Pancreas (tissue), 10 donors: ENCODE results near the gene PLA2G4D. TPM values are rescaled to one million over a fixed set of nuclear protein-coding genes. Genes with fewer than 3 reads are reported as not detected.
"Not testable (repeated sequence)": the region's sequence is repeated elsewhere in the genome, so short reads cannot be mapped to it uniquely, and the experiment has no call there.

Experiments used
- ATAC-seq, 4 donors: fragments of 200-7000 bp; cut with Tn5 transposase; one replicate each; pipeline versions ENCODE4 v1.8.0 to v1.9.1; 2020; ENCODE audit warnings: mild to moderate bottlenecking in 4 of 4, moderate library complexity in 4 of 4
- DNase-seq, 6 donors: peaks; one replicate each; pipeline ENCODE4 v3.0.0-alpha.2; 2020
- FAIRE-seq: peaks from 2 replicates; lab custom pipeline; 2012; peaks lifted over from hg19 to GRCh38; lab: Jason Lieb, UNC
- H3K27ac ChIP-seq, 4 donors: fragments of 200-600 bp; sonication (generic); 1 replicate in 3 of 4; 2 replicates in 1 of 4; pipeline versions ENCODE4 v1.5.0 to v1.8.0; 2020
- H3K27me3 ChIP-seq, 4 donors: fragments of 200-600 bp; one replicate each; pipeline ENCODE4 v1.8.0; 2021
- H3K36me3 ChIP-seq, 3 donors: fragments of 200-600 bp; sonication (generic) in 1 of 3; one replicate each; pipeline versions ENCODE4 v1.5.0 to v1.8.0; 2020 to 2021
- H3K4me1 ChIP-seq, 3 donors: fragments of 200-600 bp; one replicate each; pipeline ENCODE4 v1.8.0; 2021
- H3K4me3 ChIP-seq, 4 donors: fragments of 200-600 bp; sonication (generic) in 2 of 4; one replicate each; pipeline versions ENCODE4 v1.5.0 to v1.8.0; 2020 to 2021
- H3K9me3 ChIP-seq, 4 donors: fragments of 200-600 bp; one replicate each; pipeline ENCODE4 v1.8.0; 2021
- WGBS, 2 donors: extraction: QIAGEN DNeasy Blood & Tissue Kit; methylation state at CpG; one replicate each; pipeline ENCODE4 v1.1.7; 2013; 5-methylcytosine and 5-hydroxymethylcytosine counted together
- intact Hi-C, 3 donors: fragments of 100-400 bp; cut with DNase I; formaldehyde crosslinking; loops; one replicate each; pipeline versions ENCODE4 v1.11.1 to v1.14.2; 2022
- polyA plus RNA-seq, 2 donors: library from polyadenylated mRNA; stranded (reverse); fragments of 200-250 nt; gene quantifications; one replicate each; pipeline ENCODE4 v1.2.3, GENCODE V29; 2013
- total RNA-seq, 6 donors: library from RNA; stranded (reverse); fragmentation: NEBNext Ultra II Directional in 4 of 6; extraction: Animal tissue kit (Norgen Biotek cat#: 25700) in 4 of 6; gene quantifications; one replicate each; pipeline versions ENCODE4 v1.2.1 to v1.2.4, GENCODE V29; 2021 to 2023
- TF ChIP-seq, protein P1 (sequence below), 4 donors: fragments of 200-600 bp; sonication (generic) in 3 of 4; IDR thresholded peaks; one replicate each; pipeline versions ENCODE4 v1.5.0 to v1.8.0; 2021; ENCODE audit warnings: antibody characterized with exemption in 4 of 4
- donor health status: healthy with polysubstance abuse.
- donor health status: DM: no; HTN: no; CAD: no; lungs with moderate emphysema.
- donor health status: DM: no; HTN: no; CAD: no.
- donor health status: control.
- donor health status: control.
- donor health status: Bipolar disorder and iron deficiency.
- donor health status: DM: yes; HTN: yes; CAD: no.
- donor health status: DM: no; HTN: no; CAD: no.
- donor health status: DM: no; HTN: no; CAD: no.
- donor health status: DM: yes; HTN: yes; CAD: no.

The PLA2G4D gene
- total and polyA plus RNA-seq, 8 donors = 0.04 to 0.31 (median 0.07) TPM; not detected in 4

DNA sequence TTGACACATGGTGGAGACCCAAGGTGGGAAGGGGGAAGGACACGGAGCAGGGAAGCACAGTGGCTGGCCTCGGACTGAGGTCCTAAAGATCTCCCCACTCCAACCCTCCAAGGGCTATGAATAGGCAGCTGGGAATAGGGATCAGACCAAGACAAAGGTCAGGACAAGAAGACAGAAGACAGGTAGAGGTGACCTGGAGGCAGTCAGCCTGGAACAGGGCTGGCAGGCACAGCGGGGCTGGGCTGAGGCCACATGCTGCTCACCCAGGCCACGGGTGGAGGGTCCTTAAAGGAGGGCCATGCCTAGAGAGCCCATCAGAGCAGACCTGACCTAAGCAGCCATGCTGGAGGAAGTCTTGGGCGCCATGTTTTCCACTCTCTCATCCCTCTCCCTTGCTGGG, 2.7 kb upstream of the PLA2G4D start:
- WGBS, 2 donors = 78 to 83% methylated on average over 5 of the region's 5 CpGs
- Histone ChIP-seq H3K27me3 (no peaks in the 10 kb centered on the region), H3K4me3 (no peak overlapping the region), H3K27ac (no peak overlapping the region), H3K4me1 (no peaks in the 10 kb centered on the region), H3K9me3 (no peaks in the 10 kb centered on the region), H3K36me3 (no peaks in the 10 kb centered on the region)
- no peak for FAIRE-seq
- DNase-seq = no peak
- ATAC-seq = no peak
- TF ChIP-seq, protein P1, sequence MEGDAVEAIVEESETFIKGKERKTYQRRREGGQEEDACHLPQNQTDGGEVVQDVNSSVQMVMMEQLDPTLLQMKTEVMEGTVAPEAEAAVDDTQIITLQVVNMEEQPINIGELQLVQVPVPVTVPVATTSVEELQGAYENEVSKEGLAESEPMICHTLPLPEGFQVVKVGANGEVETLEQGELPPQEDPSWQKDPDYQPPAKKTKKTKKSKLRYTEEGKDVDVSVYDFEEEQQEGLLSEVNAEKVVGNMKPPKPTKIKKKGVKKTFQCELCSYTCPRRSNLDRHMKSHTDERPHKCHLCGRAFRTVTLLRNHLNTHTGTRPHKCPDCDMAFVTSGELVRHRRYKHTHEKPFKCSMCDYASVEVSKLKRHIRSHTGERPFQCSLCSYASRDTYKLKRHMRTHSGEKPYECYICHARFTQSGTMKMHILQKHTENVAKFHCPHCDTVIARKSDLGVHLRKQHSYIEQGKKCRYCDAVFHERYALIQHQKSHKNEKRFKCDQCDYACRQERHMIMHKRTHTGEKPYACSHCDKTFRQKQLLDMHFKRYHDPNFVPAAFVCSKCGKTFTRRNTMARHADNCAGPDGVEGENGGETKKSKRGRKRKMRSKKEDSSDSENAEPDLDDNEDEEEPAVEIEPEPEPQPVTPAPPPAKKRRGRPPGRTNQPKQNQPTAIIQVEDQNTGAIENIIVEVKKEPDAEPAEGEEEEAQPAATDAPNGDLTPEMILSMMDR (IDR thresholded peaks at IDR 0.05) = no peak
- intact Hi-C loops = no loop called here

DNA sequence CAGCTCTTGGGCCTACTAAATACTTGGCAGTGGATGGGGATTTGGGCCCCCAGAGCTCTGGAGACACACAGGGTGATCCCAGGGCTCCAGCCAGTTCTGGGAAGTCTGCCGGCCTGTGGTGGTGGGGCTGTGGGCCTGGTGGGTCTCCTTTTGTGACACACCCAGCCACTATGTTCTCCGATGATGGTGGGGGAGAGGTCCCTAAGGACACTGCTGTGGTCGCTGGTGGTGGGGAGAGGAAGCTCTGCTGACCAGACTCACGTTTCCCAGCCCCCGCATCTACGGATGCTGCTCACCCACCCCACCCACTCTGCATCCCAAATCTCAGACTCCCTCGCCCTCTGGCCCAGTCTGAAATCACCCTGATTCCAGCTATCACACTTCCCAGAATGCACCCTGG, 396 bp downstream of the PLA2G4D start:
- intact Hi-C loops = no loop called here
- Histone ChIP-seq H3K9me3 (no peaks in the 10 kb centered on the region), H3K4me3 (no peak overlapping the region), H3K27ac (no peak overlapping the region), H3K4me1 (peaks cover 7 to 8% (median 8%) of the 10 kb centered on the region in 3 donors), H3K36me3 (no peaks in the 10 kb centered on the region), H3K27me3 (no peaks in the 10 kb centered on the region)
- DNase-seq (no peak), ATAC-seq (no peak), FAIRE-seq (no peak)
- TF ChIP-seq, protein P1 (IDR thresholded peaks at IDR 0.05) = no peak
- WGBS, 2 donors = 82 to 94% methylated on average over 7 of the region's 7 CpGs

DNA sequence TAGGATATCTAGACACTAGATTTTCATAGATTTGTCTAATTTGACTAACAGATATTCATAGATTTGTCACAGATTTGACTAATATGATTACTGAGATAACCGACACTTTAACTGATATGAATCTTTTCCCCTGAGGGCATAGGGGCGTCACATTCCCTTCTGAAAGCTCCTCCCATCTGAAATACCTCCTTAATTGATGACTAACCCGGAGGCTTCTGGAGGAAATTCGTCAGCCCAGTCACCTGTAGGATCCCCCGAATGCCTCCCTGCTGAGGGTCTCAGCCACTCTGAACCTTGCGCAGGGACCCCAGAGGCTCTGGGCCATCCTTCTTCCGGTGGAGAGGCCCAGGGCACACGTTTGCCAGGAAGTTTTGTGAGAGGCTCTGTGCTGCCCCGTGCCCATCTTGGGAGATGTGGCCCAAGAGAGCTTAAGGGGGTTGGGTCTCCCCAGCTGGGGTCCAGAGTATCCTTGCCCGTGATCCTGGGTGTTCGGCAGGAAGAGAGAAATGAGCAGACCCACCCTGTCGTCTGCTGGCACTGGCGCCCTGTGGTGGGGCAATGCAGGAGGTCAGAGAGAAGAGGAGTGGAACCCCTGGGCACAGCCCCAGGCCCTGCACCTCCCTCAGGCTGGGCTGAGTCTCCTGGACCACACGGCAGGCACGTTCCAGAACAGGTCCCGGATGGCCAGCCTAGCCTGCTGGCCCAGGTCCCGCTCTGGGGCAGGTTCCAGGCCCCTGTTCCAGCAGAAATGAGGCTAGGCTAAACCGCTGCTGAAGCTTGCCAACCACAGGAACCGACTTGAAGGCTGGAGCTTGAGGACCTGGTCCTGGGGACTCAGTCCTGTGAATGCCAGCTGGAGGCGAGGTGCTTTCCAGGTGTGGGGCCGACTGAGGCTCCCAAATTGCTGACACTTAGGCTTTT, 1.7 kb downstream of the PLA2G4D start:
- Histone ChIP-seq H3K27me3 (no peaks in the 10 kb centered on the region), H3K4me3 (no peak overlapping the region), H3K9me3 (no peaks in the 10 kb centered on the region), H3K27ac (no peak overlapping the region), H3K36me3 (no peaks in the 10 kb centered on the region), H3K4me1 (peaks cover 7 to 13% (median 12%) of the 10 kb centered on the region in 3 donors)
- 72 to 74% methylated on average over 21 of the region's 21 CpGs for WGBS, 2 donors
- peak in 2 of 4 donors; percentile 29 to 38 for ATAC-seq
- TF ChIP-seq, protein P1 (IDR thresholded peaks at IDR 0.05) = no peak
- no peak for DNase-seq
- no peak for FAIRE-seq
- intact Hi-C loops = no loop called here

DNA sequence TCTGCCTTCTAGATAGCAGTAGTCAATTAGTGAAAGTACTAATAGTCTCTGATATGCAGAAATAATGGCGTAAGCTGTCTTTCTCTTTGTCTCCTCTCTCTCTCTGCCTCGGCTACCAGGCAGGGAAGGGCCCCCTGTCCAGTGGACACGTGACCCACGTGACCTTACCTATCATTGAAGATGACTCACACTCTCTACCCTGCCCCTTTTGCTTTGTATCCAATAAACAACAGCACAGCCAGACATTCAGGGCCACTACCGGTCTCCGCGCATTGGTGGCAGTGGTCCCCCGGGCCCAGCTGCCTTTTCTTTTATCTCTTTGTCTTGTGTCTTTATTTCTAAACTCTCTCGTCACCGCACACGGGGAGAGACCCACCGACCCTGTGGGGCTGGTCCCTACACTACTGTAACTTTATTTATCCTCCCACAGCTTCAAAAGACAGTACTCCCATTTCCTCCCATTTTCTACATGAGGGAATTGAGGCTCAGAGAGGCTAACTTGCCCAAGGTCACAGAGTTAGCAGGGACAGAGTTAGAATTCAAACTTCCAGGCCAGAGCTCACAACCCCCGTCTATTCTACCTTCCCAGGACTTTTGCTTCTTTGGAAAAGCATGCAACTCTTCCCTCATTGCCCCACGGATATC, 2.5 kb downstream of the PLA2G4D start:
- H3K36me3 ChIP-seq, intact Hi-C loops, H3K27me3 ChIP-seq, H3K27ac ChIP-seq, H3K4me3 ChIP-seq, FAIRE-seq, H3K9me3 ChIP-seq, DNase-seq, ATAC-seq: not testable (repeated sequence)
- H3K4me1 ChIP-seq = peaks cover 7 to 13% (median 12%) of the 10 kb centered on the region in 3 donors
- WGBS, 2 donors = 79 to 82% methylated on average over 14 of the region's 14 CpGs

DNA sequence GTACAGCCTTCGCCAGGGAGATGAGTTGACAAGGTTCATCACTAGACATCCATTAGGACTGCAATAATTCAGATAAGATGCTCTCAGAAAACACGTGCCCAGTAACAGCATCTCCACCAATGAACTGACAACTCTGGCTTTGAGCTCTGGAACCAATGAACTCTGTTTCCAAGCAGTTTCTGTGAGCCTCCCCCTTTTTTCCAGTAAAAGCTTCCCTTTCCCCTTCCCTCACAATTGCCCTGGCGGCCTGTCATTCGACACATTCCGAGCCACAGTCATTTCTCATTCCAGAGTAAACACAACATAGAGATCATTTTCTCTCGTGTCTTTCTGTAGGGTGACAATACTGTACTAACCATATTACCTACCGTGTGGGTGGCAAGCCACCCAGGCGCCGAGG, 3.6 kb downstream of the PLA2G4D start:
- TF ChIP-seq, protein P1 (IDR thresholded peaks at IDR 0.05) = no peak
- 84% methylated on average over 9 of the region's 9 CpGs for WGBS, 2 donors

More for the DNA sequence above, 3.6 kb downstream of the PLA2G4D start:
- DNase-seq (no peak), ATAC-seq (no peak), FAIRE-seq (no peak)
- Histone ChIP-seq H3K4me1 (peaks cover 7 to 13% (median 12%) of the 10 kb centered on the region in 3 donors), H3K4me3 (no peak overlapping the region), H3K27ac (no peak overlapping the region), H3K27me3 (no peaks in the 10 kb centered on the region), H3K9me3 (no peaks in the 10 kb centered on the region), H3K36me3 (no peaks in the 10 kb centered on the region)
- intact Hi-C loops = no loop called here
